GM12892 (cell line): ENCODE data around the gene DENND4C.

Experiments
- POLR2A ChIP-seq: IDR thresholded peaks from 2 replicates; pipeline ENCODE4 v1.6.1; 2011; ENCODE audit warnings: low read depth, low read length, control low read depth
- POLR2AphosphoS5 ChIP-seq: IDR thresholded peaks from 2 replicates; pipeline ENCODE4 v1.6.1; 2011; ENCODE audit warnings: low read depth, low read length, control low read depth
- TAF1 ChIP-seq: IDR thresholded peaks from 2 replicates; pipeline ENCODE4 v1.6.1; 2011; ENCODE audit warnings: low read depth, mild to moderate bottlenecking, control low read depth, low read length, borderline replicate concordance

GRCh38 chr9:19239955-19240354, 9.5 kb downstream of the DENND4C start:
- no peak for TF ChIP-seq POLR2A
- no peak for TF ChIP-seq POLR2AphosphoS5
- TF ChIP-seq TAF1 = no peak
